Nucleus accumbens (tissue), 56 donors: ENCODE measurements around the gene OVOL2.
"Not testable (repeated sequence)": the region's sequence is repeated elsewhere in the genome, so short reads cannot be mapped to it uniquely, and the experiment has no call there.

Experiments
- DNase-seq, 56 donors: peaks; one replicate each; lab custom pipeline; 2025; lab: John Stamatoyannopoulos, UW

The OVOL2 gene

GRCh38 chr20:18058661-18059467 lies 1.1 kb upstream of the OVOL2 start:
- DNase-seq, result no peak

GRCh38 chr20:18057994-18058349 lies 256 bp upstream of the OVOL2 start:
- no peak for DNase-seq

- no peak for DNase-seq
These were observed 1.3 kb downstream of the OVOL2 start for GRCh38 chr20:18056174-18057100.

- no peak for DNase-seq
These were observed 2.5 kb downstream of the OVOL2 start for GRCh38 chr20:18055261-18055660.

- DNase-seq, result no peak
These were observed 4.9 kb downstream of the OVOL2 start for GRCh38 chr20:18052856-18053255.

GRCh38 chr20:18050628-18051027 lies 7.1 kb downstream of the OVOL2 start:
- DNase-seq, result no peak

- no peak for DNase-seq
These were observed 9.5 kb downstream of the OVOL2 start for GRCh38 chr20:18048176-18048575.

- DNase-seq, result no peak
These were observed 11.2 kb downstream of the OVOL2 start for GRCh38 chr20:18046535-18046934.

GRCh38 chr20:18042229-18042628 lies 15.5 kb downstream of the OVOL2 start:
- DNase-seq, result no peak

GRCh38 chr20:18041462-18041861 lies 16.3 kb downstream of the OVOL2 start:
- DNase-seq, result no peak

GRCh38 chr20:18039063-18039462 lies 18.7 kb downstream of the OVOL2 start:
- no peak for DNase-seq

GRCh38 chr20:18034039-18034438 lies 23.7 kb downstream of the OVOL2 start:
- no peak for DNase-seq

GRCh38 chr20:18032977-18033892 lies 24.5 kb downstream of the OVOL2 start:
- DNase-seq, result no peak

GRCh38 chr20:18031888-18032509 lies 25.7 kb downstream of the OVOL2 start:
- DNase-seq, result no peak

- no peak for DNase-seq
These were observed 26.7 kb downstream of the OVOL2 start for GRCh38 chr20:18031050-18031449.

GRCh38 chr20:18030020-18030419 lies 27.7 kb downstream of the OVOL2 start:
- no peak for DNase-seq

- not testable (repeated sequence) for DNase-seq
These were observed 30.7 kb downstream of the OVOL2 start for GRCh38 chr20:18027011-18027410.

- no peak for DNase-seq
These were observed 33.0 kb downstream of the OVOL2 start for GRCh38 chr20:18024606-18025127.

- DNase-seq, result no peak
These were observed 36.8 kb downstream of the OVOL2 start for GRCh38 chr20:18020931-18021330.

- DNase-seq, result no peak
These were observed 38.6 kb downstream of the OVOL2 start for GRCh38 chr20:18019068-18019467.
